B cell (primary cell): Measurements from ENCODE around the gene CFAP100.

Experiments
- CTCF ChIP-seq: fragments of 200-600 bp; IDR thresholded peaks from one replicate; pipeline ENCODE4 v1.8.0; 2022; ENCODE audit warnings: antibody characterized with exemption, mild to moderate bottlenecking
- EZH2 ChIP-seq: IDR thresholded peaks from 2 replicates; pipeline ENCODE4 v1.6.1; 2012; ENCODE audit warnings: borderline replicate concordance, low read depth, mild to moderate bottlenecking, moderate library complexity, low read length; ENCODE audit not compliant: insufficient read depth, poor library complexity, severe bottlenecking

- TF ChIP-seq EZH2: no peak
- TF ChIP-seq CTCF: no peak
Observed at GRCh38 chr3:126459111-126459762, 64.5 kb downstream of the CFAP100 start.
